H7 (cell line): Measurements from ENCODE around the gene SLC48A1. TPM values are rescaled to one million over a fixed set of nuclear protein-coding genes. Genes with fewer than 3 reads are reported as not detected.
A peak's percentile ranks its signal among the peaks of the same experiment; 100 is the strongest.
"Not testable (repeated sequence)": the region's sequence is repeated elsewhere in the genome, so short reads cannot be mapped to it uniquely, and the experiment has no call there.

ENCODE experiments used
- DNase-seq: peaks from one replicate; pipeline ENCODE4 v3.0.0; 2012
- H3K27me3 ChIP-seq: 2 replicates; pipeline ENCODE4 v1.6.0; 2011; ENCODE audit warnings: mild to moderate bottlenecking, low read length; ENCODE audit not compliant: control insufficient read depth, insufficient read depth
- H3K36me3 ChIP-seq: replicated peaks from 2 replicates; pipeline ENCODE4 v1.5.1; 2011; ENCODE audit warnings: low read length; ENCODE audit not compliant: control insufficient read depth, insufficient read depth
- H3K4me3 ChIP-seq: 2 replicates; pipeline ENCODE4 v1.5.1; 2011; ENCODE audit warnings: low read depth, mild to moderate bottlenecking, control low read depth, low read length, moderate library complexity; ENCODE audit not compliant: insufficient read depth
- total RNA-seq: library from RNA; depleted of rRNA; stranded (reverse); fragments of >200 nt; shearing (Covaris generic); gene quantifications from 2 replicates; pipeline ENCODE4 v1.2.3, GENCODE V29; 2014

The SLC48A1 gene
- total RNA-seq, 1 experiment from 2014 or later = 12.4 TPM

GRCh38 chr12:47809518-47809917 lies 36.5 kb downstream of the SLC48A1 start:
- H3K36me3 ChIP-seq, H3K27me3 ChIP-seq, H3K4me3 ChIP-seq, DNase-seq: not testable (repeated sequence)

DNA sequence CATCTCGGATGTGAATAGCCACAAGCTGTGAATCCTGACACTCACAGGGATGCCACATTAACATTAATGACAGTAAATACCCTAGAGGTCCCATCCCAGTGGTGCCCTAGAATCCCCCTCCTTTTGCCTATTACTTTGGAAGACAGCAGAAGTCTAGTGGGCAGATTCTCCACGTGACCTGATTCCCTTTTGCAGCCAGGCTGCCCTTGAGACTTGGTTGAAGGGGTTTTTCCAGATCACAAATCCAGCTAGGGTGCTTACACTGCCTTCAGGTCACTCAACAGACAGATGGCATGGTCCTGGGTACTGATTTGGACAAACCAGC lies 38.0 kb downstream of the SLC48A1 start:
- no peak overlapping the region for H3K4me3 ChIP-seq
- H3K36me3 ChIP-seq = no peaks in the 10 kb centered on the region; the same call in 1 of the 2 replicates
- no peaks in the 10 kb centered on the region for H3K27me3 ChIP-seq
- peak; percentile 63 for DNase-seq

GRCh38 chr12:47811581-47812484 lies 38.8 kb downstream of the SLC48A1 start:
- DNase-seq = no peak
- Histone ChIP-seq H3K4me3 (no peak overlapping the region), H3K36me3 (no peaks in the 10 kb centered on the region; the same call in 1 of the 2 replicates), H3K27me3 (no peaks in the 10 kb centered on the region)

DNA sequence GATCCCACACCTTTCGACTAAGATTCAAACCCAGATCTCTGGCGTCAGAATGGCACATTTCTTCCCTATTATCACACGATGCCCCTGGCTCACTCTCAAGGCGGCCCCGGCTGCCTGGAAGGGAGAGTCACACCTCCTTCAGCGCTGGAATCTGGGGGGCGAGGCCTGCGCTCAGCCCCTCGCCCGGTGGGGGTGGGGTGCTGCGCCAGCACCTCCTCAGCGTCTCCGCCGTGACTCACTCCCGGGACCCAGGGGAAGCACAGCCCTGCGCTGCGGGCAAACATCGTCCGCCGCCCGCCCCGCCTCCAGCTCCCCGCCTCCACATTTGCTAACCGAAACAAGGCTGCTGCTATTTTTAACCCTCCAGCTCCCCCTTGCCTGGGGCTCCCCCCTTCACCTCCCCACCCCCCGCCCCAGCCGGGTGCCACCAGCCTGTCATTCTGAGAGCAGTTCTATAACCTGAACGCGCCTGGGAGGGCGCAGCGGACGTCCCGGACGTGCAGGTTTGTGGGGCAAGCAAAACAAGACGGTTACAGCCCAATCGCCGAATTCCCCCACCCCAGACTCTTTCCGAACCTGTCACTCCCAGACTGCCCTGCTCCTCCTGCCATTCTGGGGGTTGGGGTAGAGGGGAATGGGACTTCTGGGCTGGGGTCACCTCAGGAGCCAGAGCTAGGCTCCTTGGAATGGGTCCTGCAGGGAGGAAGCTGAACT lies 39.9 kb downstream of the SLC48A1 start:
- DNase-seq = peak; percentile 96
- Histone ChIP-seq H3K27me3 (no peaks in the 10 kb centered on the region), H3K4me3 (peak overlapping the region; percentile 19), H3K36me3 (no peaks in the 10 kb centered on the region; the same call in 1 of the 2 replicates)

DNA sequence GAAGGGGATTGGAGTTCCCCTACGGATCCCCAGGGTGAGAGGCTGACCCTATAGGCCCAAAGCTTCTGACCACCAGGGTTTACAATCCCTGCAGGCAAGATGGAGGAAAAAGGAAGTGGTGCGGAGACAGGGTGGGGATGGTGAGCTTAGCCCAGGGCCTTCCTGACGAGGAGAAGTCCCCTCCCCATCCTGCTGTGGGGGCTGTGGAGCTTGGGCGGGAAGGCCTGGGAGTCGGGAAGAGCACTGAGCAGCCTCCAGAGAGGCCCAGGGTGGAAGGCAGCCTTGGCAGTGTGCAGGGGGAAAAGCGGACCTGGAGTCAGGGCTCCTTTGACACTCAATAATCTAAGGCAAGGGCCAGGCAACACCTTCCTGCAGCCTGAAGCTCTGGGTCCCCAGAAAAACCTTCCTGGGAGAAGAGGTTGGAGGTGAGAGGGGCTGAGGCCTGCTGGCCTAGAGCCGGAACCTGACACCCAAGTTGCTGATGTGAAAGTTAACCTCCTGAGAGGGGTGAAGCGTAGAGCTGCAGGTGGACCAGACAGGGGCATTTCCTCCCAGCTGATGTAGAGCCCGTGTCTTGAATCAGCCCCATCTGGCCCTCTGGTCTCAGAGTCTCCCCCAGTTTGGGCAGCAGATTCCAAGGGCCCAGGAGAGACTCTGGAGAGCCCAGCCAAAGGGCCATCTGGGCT lies 40.6 kb downstream of the SLC48A1 start:
- peak; percentile 82 for DNase-seq
- Histone ChIP-seq H3K36me3 (no peaks in the 10 kb centered on the region; the same call in 1 of the 2 replicates), H3K27me3 (no peaks in the 10 kb centered on the region), H3K4me3 (peak overlapping the region; percentile 19; the same call in 1 of the 2 replicates)

GRCh38 chr12:47814539-47815170 lies 41.6 kb downstream of the SLC48A1 start:
- H3K4me3 ChIP-seq = no peak overlapping the region

DNA sequence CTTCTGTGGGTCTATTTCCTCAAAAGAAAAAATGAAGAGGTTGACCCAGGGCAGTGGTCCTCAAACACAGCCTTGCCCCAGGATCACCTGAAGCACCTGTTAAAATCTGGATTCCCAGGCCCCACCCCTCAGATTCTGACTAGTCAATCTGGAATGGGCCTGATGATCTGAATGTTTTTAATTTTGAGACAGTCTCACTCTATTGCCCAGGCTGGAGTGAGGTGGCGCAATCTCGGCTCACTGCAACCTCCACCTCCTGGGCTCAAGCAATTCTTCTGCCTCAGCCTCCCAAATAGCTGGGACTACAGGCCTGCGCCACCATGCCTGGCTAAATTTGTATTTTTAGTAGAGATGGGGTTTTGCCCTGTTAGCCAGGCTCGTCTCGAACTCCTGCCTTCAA lies 42.4 kb downstream of the SLC48A1 start:
- H3K4me3 ChIP-seq, H3K27me3 ChIP-seq, DNase-seq, H3K36me3 ChIP-seq: not testable (repeated sequence)

More at GRCh38 chr12:47814539-47815170, 41.6 kb downstream of the SLC48A1 start:
- no peaks in the 10 kb centered on the region; the same call in 1 of the 2 replicates for H3K36me3 ChIP-seq
- DNase-seq = no peak
- H3K27me3 ChIP-seq = no peaks in the 10 kb centered on the region

- Histone ChIP-seq H3K27me3 (no peaks in the 10 kb centered on the region), H3K4me3 (no peak overlapping the region), H3K36me3 (no peaks in the 10 kb centered on the region; the same call in 1 of the 2 replicates)
- DNase-seq = peak; percentile 66
Observed at GRCh38 chr12:47816403-47817271, 43.6 kb downstream of the SLC48A1 start.

DNA sequence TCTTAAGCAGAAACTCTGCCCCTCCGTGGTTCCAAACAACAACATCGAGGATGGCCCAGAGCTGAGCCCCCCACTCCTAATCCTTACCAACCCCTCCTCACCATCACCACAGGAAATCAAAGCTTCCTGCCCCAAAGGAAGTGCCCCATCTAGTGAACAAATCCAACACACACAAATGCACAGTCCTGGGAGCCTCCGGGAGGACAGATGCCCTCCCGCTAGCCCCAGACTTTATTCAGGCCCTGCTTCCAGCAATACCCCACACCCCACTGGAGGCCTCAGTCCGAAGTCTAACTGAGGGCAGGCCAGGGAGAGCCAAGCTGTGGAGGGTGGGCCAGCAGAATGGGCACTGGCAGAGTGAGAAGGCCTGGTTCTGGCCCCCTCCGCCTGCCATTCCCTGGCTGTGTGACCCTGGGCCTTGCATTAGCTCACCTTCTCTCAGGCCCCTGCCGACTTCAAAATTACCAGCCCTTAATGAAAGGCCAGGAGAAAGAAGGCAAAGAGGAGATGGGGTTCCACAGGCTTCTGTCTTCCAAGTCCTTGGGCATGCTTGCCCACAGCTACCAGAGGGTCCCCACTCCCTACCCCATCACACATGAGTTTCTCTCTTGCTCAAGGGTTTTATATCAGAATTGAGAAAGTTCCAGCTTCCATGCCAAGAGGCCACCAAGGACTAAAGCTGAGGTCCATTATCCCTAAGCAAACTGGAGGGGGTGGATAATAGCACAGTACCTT lies 44.4 kb downstream of the SLC48A1 start:
- DNase-seq = peak; percentile 66

DNA sequence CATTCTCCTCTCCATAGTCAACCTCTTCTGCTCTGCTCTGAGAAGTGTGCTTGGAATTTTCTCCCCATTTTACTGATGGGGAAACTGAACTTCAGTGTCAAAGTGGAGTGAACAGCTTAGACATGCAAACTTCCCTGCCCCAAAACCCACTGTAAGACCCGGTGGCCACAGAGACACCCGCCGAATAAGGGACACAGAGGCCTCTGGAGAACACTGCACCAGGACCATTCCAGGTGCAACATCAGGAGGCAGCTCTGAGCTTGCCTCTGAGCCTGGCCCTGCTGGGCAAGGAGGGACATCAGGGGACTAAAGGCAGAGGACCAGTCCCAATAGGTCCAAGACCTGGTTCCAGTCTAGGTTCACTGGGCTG lies 45.0 kb downstream of the SLC48A1 start:
- H3K27me3 ChIP-seq = no peaks in the 10 kb centered on the region
- no peaks in the 10 kb centered on the region; the same call in 1 of the 2 replicates for H3K36me3 ChIP-seq
- DNase-seq = no peak
- H3K4me3 ChIP-seq = no peak overlapping the region

More for the DNA sequence above, 44.4 kb downstream of the SLC48A1 start:
- no peaks in the 10 kb centered on the region for H3K27me3 ChIP-seq
- no peaks in the 10 kb centered on the region; the same call in 1 of the 2 replicates for H3K36me3 ChIP-seq
- no peak overlapping the region for H3K4me3 ChIP-seq

- Histone ChIP-seq H3K4me3 (peak overlapping the region; percentile 67), H3K36me3 (no peaks in the 10 kb centered on the region; the same call in 1 of the 2 replicates), H3K27me3 (no peaks in the 10 kb centered on the region)
- DNase-seq = no peak
Observed at GRCh38 chr12:47818467-47819137, 45.6 kb downstream of the SLC48A1 start.

DNA sequence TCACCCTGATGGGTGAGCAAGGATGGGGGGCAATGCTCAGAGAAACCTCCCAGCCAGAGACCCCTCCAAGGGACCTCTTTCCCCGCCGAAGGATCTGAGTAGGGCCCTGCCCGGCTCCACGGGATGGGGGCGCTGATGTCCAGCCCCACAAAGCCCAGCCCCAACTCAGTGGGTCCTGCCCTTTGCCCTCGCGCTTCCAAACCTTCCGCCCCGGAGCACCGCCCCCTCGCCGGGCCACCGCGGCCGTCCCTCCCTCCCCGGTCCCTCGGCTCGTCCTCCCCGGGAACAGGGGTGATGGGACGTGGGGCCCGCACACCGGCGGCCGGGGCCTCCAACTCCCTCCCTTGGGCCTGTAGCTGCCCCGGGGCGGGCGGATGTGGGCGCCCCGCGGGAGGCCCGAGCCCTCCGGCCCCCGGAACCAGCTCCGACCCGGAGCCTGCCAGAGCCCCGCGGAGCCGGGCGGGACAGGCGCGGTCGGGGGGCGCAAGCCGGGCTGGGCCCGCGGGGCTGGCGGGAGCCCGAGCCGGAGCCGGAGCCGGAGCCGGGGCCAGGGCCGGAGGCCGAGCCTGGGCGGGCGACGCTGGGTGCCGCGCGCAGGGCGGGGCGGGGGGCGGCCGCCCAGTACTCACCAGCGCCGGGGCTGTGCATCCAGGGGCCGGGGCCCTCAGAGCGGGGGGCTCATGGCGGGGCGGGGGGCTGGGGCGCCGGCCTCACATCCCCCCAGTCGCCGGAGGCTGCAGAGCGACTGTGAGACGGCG lies 46.3 kb downstream of the SLC48A1 start:
- no peaks in the 10 kb centered on the region; the same call in 1 of the 2 replicates for H3K36me3 ChIP-seq
- H3K27me3 ChIP-seq = no peaks in the 10 kb centered on the region
- peak overlapping the region; percentile 67 for H3K4me3 ChIP-seq
- peak; percentile 92 for DNase-seq
